ENCODE data around the gene TPO.

TPO gene

GRCh38 chr2:1586923-1587840 lies 173.9 kb downstream of the TPO start:
- no peak for DNase-seq

GRCh38 chr2:1588051-1588977 lies 175.1 kb downstream of the TPO start:
- no peak for DNase-seq

DNA sequence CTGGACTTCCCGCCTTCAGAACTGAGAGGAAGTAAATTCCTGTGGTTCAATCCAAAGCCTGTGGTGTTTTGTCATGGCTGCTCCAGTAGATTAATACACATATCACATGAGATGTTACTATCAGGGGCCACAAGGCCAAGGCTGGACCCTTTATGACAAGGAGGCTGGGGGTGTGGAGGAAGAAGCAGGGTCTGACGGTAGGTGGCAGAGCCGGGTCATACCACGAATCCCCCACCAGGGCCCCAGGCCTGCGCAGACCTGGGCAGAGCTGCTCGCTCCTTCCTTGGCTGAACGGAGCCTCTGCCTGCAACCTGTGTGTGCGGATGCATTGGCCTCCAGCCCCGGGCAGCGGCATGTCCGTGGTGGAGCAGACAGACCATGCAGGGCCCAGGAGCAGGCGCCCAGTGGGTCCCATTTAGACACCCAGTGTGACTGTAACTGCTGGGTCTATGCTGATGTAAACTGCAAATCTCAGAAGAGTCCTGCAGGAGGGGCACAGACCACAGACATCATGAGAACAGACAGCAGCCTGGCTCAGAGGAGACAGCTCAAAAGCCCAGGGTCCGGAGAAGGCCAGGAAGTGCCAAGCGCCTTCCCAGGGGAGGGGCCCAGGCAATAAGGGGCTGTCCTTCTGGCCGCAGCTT lies 175.8 kb downstream of the TPO start:
- DNase-seq: peak; percentile 57

DNA sequence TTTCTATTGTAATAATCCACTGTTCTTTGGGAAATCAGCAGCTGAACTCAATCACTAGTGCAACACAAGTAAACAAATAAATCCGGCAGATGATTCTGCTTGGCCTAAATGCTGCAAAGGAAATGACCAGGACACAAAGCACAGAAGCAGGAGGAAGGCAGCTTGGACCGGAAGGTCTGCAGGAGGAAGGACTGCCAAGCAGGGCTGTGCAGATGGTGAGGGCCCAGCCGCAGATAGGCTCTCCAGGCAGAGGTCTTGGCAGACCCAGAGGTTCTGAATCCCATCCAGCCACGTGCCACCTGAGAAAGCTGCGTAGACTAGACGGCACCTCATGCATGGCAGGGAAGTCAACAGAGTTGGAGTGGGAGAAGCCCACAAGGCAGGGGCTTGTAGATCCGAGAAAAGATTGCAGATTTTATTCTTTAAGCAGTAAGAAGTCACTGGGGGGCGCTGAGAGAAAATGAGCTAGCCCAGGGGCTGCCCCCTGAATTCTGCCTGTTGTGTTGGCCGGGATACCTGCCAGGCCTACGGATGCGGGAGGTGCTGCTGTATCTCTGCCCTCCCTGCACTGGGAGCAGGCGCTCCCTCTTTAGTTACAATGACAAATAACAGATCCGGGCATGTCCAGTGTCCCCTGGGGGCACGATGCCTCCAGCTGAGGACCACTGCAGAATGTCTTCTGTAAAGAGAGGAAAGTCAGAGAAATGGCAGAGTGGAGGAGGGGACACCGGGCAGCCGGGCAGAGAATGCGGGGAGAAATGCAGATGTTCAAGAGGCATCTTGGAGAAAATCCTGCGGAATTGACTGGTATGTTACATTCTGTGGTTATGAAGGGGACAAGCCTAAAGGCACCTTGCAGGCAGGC lies 177.6 kb downstream of the TPO start:
- DNase-seq: no peak

GRCh38 chr2:1591461-1591770 lies 178.2 kb downstream of the TPO start:
- DNase-seq: no peak

All from fibroblast of skin of abdomen (primary cell).